Fibroblast of villous mesenchyme (primary cell): ENCODE results near the gene THSD4. TPM values are rescaled to one million over a fixed set of nuclear protein-coding genes. Genes with fewer than 3 reads are reported as not detected.

Experiments
- DNase-seq: peaks from one replicate; pipeline ENCODE4 v3.0.0-alpha.2; 2010; ENCODE audit warnings: low read depth
- H3K4me3 ChIP-seq: 2 replicates; pipeline ENCODE4 v1.5.1; 2011; ENCODE audit warnings: low read depth, mild to moderate bottlenecking, low read length
- total RNA-seq: library from RNA; depleted of rRNA; stranded (reverse); fragments of >200 nt; gene quantifications from 2 replicates; pipeline ENCODE4 v1.2.3, GENCODE V29; 2012
- TF ChIP-seq, protein P1 (sequence below): IDR thresholded peaks from 2 replicates; pipeline ENCODE4 v1.5.1; 2012; ENCODE audit warnings: low read depth, mild to moderate bottlenecking, low read length; ENCODE audit not compliant: insufficient read depth

The THSD4 gene
- total RNA-seq, 1 donor = 76.4 TPM

- DNase-seq = no peak
- TF ChIP-seq, protein P1, sequence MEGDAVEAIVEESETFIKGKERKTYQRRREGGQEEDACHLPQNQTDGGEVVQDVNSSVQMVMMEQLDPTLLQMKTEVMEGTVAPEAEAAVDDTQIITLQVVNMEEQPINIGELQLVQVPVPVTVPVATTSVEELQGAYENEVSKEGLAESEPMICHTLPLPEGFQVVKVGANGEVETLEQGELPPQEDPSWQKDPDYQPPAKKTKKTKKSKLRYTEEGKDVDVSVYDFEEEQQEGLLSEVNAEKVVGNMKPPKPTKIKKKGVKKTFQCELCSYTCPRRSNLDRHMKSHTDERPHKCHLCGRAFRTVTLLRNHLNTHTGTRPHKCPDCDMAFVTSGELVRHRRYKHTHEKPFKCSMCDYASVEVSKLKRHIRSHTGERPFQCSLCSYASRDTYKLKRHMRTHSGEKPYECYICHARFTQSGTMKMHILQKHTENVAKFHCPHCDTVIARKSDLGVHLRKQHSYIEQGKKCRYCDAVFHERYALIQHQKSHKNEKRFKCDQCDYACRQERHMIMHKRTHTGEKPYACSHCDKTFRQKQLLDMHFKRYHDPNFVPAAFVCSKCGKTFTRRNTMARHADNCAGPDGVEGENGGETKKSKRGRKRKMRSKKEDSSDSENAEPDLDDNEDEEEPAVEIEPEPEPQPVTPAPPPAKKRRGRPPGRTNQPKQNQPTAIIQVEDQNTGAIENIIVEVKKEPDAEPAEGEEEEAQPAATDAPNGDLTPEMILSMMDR = no peak
These were observed 129.0 kb downstream of the THSD4 start for GRCh38 chr15:71244250-71244649.

DNA sequence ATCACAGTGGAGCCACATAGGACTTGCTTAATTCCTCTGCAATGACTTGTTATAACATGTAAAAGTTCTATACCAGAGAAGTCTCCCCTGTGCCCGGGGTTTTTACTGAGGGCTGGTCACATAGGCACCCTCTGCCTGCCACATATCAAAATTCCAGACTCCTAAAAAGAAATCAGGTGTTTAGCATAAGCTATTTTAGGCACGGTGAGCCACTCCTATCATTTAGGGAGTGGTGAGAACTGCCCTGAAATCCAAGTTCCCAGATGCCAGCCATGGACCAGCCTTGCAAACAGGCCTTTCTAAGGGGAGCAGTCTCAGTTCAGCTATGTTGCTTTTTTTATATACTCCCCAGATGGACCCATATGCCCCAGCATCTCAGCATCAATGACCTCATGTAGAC lies 130.3 kb downstream of the THSD4 start:
- H3K4me3 ChIP-seq = no peak overlapping the region
- no peak for DNase-seq

More at GRCh38 chr15:71244250-71244649, 129.0 kb downstream of the THSD4 start:
- H3K4me3 ChIP-seq = no peak overlapping the region

GRCh38 chr15:71248386-71248785 lies 133.1 kb downstream of the THSD4 start:
- no peak overlapping the region for H3K4me3 ChIP-seq
- DNase-seq = no peak
- TF ChIP-seq, protein P1 = no peak

More for the DNA sequence above, 130.3 kb downstream of the THSD4 start:
- TF ChIP-seq, protein P1 = no peak

- TF ChIP-seq, protein P1 = no peak
- no peak overlapping the region for H3K4me3 ChIP-seq
- DNase-seq = no peak
These were observed 134.7 kb downstream of the THSD4 start for GRCh38 chr15:71249986-71250385.

- TF ChIP-seq, protein P1 = no peak
- DNase-seq = peak; percentile 54
- no peak overlapping the region for H3K4me3 ChIP-seq
These were observed 135.8 kb downstream of the THSD4 start for GRCh38 chr15:71250936-71251583.

GRCh38 chr15:71251584-71252043 lies 136.3 kb downstream of the THSD4 start:
- no peak overlapping the region for H3K4me3 ChIP-seq
- TF ChIP-seq, protein P1 = no peak
- no peak for DNase-seq

GRCh38 chr15:71252044-71252739 lies 136.9 kb downstream of the THSD4 start:
- H3K4me3 ChIP-seq = no peak overlapping the region
- peak; percentile 95 for DNase-seq
- TF ChIP-seq, protein P1 = peak; percentile 26
